Activated CD4-positive, alpha-beta T cell treated with anti-CD3 and anti-CD28 coated beads for 48 hours (primary cell): Measurements from ENCODE around the gene FAM149A.

ENCODE experiments used
- DNase-seq: peaks from one replicate; pipeline ENCODE4 v3.0.0-alpha.2; 2020

FAM149A gene

GRCh38 chr4:186204686-186205085, 100.2 kb downstream of the FAM149A start:
- no peak for DNase-seq

DNA sequence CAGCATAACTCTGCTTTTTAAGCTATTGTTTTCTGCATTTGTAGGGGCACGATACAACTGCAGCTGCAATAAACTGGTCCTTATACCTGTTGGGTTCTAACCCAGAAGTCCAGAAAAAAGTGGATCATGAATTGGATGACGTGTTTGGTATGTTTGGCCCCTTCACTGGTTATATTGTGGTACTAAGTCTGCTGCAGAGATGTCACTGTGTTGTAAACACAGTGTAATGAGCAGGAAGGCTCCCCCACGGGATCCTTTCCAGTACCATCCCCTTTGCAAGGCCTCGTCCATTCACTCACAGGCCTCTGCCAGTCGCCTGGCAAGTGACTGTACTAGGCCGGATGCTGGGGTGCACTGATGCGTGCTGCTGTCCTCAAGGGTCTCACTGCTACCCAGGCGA, 100.7 kb downstream of the FAM149A start:
- DNase-seq, result no peak

GRCh38 chr4:186216465-186217024, 112.0 kb downstream of the FAM149A start:
- no peak for DNase-seq

DNA sequence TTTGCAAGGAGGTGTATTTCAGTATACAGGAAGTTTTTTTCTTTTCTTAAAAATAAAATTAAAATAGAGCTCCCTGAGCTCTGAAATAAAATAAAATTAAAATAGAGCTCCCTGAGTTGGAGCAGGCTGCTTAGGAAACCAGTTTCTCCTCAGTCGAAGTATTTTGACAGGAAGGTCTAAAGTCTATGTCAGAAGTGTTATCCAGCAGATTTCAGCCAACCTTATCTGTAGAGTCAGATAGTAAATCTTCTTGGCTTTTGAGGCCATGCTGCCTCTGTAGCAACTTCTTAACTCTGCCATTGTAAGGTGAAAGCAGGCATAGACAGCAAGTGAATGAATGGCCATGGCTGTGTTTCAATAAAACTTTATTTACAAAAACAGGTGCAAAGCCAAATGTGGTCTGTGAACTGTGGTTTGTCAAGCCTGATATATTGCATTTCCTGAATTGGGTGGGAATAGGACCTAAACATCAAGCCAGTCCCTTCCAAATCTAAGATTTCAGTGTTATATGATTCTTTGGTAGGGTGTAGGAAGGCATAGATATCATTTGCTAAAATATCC, 113.3 kb downstream of the FAM149A start:
- no peak for DNase-seq

- DNase-seq, result no peak
Measured at GRCh38 chr4:186221624-186222023, 117.1 kb downstream of the FAM149A start.
